ENCODE measurements around the gene PTGR3.

- TF ChIP-seq CTCF (IDR thresholded peaks at IDR 0.05; ENCODE audit: borderline replicate concordance, extremely low read depth, low read length, poor library complexity, severe bottlenecking) = no peak
- no peak for TF ChIP-seq EZH2 (IDR thresholded peaks at IDR 0.05; ENCODE audit: borderline replicate concordance, low read depth, low read length, severe bottlenecking)
Measured at GRCh38 chr18:75226956-75227316, 18.0 kb upstream of the PTGR3 start.
